ENCODE results near the gene TSPOAP1.

DNA sequence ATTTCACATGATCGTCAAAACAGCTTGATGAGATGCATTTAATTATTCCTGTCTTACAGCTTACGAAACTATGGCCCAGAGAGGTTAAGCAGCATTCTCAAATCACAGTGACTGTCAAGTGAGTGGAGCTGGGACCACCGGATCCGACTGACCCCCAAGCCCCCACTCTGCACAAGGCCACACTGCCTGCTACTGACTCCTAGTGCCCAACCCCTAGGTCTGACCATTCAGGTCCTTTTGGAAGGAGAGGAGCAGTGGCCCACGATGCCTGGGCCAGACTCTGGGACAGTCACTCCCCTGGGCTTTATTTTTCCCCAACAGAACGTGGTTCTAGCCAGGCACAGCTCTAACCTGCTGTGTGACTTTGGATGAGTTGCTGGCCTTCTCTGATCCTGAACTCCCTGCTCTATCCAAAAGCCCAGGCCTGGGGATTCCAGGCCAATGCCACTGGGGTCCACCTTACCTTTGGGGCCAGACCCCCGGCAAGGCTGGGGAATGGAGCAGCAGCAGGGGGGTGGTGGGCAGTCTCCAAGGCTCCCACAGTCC, 9.9 kb downstream of the TSPOAP1 start:
- TF ChIP-seq EP300 (IDR thresholded peaks at IDR 0.05) (no peak), POLR2A (IDR thresholded peaks at IDR 0.05) (no peak)
- TF ChIP-seq, protein P1, sequence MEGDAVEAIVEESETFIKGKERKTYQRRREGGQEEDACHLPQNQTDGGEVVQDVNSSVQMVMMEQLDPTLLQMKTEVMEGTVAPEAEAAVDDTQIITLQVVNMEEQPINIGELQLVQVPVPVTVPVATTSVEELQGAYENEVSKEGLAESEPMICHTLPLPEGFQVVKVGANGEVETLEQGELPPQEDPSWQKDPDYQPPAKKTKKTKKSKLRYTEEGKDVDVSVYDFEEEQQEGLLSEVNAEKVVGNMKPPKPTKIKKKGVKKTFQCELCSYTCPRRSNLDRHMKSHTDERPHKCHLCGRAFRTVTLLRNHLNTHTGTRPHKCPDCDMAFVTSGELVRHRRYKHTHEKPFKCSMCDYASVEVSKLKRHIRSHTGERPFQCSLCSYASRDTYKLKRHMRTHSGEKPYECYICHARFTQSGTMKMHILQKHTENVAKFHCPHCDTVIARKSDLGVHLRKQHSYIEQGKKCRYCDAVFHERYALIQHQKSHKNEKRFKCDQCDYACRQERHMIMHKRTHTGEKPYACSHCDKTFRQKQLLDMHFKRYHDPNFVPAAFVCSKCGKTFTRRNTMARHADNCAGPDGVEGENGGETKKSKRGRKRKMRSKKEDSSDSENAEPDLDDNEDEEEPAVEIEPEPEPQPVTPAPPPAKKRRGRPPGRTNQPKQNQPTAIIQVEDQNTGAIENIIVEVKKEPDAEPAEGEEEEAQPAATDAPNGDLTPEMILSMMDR (IDR thresholded peaks at IDR 0.05) = no peak

Data from tibial nerve (tissue), 4 donors.